ENCODE measurements around the gene KEL.

The KEL gene

DNA sequence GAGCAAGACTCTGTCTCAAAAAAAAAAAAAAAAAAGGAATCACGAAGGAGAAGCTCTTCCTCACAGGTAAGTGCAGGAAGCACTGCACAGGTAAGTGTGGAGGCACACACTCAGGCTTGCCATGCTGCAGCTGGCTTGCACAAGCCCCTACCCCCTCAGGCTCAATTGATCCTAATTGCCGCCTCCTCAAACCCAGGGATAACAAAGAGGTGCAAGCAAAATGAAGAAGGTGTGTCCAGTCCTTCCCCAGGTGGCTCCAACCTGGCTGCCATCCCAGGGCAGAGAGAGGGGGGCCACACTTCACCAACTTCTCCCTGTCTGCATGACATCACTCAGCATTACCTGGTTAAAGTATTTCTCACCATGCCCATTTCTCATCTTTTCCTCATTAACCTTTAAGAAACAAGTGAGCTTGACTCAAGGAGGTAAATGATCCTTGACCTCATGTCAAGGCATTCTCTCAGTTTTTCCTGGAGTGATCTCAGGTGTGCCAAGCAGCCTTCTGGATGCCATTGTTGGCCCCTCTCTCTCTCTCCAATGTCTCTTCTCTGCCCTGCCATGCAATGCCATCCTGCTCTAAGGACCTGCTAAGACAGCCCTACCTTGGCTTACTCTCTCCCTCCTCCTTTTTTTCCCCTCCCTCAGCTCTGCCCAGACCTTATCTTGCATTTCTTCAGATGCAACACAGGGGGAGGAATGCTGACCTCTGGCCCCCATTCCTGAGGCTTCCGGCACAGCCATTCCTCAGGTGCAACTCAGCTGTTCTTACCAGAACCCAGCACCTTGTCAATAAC is 63.6 kb downstream of the KEL start:
- DNase-seq (ENCODE audit: low read depth): no peak

DNA sequence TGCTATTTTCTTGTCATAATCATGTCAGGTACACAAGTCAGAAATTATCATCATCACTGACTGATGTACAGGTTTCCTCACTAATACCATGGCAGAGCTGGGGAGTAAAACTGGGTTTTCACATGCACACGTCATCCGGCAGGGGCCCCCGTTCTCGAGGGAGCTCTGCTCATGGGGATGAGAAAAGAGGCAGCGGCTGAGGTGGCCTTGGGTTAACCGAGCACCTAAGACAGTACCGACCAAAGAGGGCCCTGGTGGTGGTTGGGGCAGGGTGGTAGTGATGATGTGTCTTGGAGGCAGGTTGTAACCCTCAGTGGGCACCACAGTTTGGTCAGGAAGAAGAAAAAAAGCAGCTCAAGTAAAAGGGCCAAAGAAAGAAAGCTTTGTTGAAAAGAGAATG is 64.5 kb downstream of the KEL start:
- DNase-seq (ENCODE audit: low read depth): no peak

DNA sequence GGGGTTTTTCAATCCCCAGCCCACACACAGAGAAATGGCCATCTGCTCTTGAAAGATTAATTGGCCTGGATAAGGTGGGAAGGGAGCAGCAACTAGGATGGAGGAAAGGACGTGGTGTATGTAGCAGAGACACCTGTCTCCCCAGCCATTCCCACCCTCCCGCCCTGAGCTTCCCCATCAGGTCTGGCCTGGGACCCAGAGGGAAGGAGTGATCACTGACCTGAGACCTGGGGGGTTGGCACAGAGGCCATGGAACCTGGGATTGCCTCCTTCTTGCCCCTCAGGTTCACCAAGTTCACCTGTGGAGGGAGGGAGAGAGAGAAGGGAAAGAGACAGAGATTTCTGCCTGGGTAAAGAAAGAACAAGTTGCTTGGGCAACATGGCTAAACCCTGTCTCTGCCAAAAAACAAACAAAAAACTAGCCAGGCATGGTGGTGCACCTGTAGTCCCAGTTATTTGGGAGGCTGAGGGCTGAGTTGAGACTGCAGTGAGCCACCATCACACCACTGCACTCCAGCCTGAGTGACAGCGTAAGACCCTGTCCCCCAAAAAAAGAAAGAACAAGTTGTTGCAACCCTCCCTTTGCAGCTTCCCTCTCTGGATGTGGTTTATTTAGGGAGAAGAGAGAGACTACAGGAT is 65.3 kb downstream of the KEL start:
- no peak for DNase-seq (ENCODE audit: low read depth)

DNA sequence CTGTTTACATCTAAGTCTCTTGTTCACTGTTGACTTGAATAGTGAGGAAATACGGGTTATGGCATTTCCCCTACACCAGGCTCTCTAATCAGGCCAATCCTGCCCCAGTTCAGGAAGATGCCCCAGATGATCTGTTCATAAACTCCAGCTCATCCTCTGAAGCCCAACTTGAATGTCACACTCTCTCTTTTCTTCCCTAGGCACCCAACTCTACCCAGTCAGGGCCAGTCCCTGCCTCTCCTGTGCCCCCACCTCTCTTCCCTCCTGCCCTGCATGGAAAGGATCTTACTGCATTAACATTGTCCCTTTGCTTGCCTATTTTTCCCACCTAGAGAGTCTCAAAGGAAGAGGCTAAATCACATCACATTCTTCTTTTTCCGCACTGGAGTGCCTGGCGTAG is 66.0 kb downstream of the KEL start:
- no peak for DNase-seq (ENCODE audit: low read depth)

DNA sequence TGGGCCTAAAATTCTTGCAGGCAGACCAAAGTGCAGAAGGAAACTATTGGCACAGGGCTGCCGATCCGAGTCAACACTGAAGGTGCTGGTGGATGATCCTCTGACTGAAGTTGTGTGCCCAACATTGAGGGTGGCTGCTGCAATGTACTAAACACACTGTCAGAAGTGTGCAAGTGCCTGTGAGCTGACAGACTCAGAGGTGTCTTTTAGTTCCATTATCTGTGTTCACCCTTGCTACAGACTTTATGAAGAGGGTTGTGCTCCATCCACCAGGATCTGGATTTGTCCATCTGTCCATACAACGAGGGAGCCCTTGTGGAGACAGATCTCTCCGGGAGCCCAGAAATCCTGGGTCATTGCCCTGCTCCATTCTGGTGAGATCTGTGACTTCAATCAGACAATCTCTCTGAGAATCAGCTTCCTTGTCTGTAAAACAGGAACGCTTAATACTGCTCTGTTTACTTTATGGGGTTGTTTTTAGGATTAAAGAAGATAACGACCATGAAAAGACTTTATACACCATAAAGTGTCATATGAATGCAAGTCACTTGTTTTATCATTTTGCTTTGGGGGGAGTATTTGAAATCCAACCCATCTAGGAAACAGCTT is 67.1 kb downstream of the KEL start:
- DNase-seq (ENCODE audit: low read depth): no peak

DNA sequence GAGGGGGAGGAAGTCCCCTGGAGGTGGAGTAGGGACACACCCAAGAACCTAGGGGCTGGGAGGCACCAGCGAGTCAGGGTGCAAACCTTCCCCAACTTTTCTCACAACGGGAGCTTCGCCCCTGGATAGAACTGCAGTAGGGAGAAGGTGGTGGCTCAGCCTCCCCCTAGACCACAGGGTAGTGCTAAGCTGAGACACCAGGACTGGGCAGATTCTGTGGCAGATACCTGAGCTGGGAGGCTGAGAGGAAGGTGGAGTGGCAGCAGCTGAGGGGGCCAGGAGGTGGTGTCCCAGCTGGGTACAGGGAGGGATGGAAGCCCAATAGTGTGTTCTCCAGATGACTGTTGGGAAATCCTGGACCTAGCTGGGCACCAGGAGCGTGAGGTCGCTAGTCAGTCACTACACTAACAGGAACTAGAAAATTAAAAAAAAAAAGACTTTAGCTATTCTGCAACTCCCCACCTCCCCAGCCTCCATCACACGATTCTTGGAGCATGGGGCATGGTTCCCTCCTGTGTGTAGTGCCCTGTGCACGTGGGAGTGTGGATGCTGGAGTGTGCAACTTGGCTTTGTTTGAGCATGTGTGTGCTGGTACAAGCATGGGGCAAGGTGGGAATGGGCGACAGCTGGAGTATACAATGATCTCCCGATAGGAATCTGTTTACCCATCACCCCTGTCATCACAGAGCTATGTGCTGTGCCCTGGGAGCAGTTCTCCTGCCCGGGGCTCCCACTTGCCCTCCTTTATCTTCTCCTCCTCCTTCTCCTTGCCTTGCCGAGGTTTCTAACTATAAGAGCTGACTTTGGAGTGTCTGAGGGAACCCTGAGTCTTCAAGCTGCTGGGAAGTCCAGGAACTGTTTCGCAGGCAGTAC is 67.8 kb downstream of the KEL start:
- no peak for DNase-seq (ENCODE audit: low read depth)

DNA sequence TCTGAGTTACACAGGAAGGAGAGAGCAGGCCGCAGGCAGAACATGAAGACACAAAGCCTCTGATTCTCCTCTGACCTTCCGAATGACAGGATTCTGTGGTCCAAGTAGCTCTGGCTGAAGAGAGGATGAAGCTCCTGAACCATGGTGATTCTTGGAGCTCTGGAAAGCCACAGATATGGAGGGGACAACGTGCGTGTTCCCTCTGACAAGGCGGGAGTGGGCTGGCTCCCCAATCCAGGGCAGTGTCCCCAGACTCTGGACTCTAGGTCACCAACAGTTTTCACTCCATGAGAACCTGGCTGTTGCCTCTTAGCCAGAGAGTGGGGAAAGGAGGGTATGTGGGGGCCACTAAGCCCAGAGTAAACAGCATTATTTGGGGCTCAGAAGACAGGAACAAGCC is 69.2 kb downstream of the KEL start:
- no peak for DNase-seq (ENCODE audit: low read depth)

DNA sequence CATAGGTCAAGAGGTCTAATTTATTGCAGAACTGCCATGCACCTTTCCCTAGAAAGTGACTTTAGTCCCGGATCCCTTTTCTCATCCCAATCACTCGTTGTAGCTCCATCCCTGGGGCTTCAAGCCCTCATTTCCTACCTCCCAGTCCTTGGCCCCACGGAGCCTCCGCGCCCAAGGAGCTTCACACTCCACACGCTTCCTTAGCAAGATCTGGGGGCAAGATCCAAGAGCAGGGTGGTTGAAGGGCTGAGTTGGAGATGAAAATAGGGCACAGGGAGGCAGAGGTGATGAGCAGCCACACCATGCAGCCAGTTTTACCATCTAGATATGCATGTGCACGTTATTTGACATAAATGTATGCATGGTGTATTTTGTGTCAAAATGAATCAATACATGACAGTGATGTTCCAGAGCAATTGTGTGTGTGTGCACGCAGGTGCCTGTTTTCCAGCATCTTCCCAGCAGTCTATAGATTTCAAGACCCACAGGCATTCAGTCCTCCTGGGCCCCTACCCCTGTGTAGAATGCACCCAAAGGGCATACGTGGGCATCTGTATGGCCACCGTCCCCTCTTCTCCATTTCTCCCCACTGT is 70.6 kb downstream of the KEL start:
- DNase-seq (ENCODE audit: low read depth): no peak
